EH (cell line): ENCODE measurements around the gene SPC24.
A peak's percentile ranks its signal among the peaks of the same experiment; 100 is the strongest.
"Not testable (repeated sequence)": the region's sequence is repeated elsewhere in the genome, so short reads cannot be mapped to it uniquely, and the experiment has no call there.

Experiments used
- DNase-seq: peaks from one replicate; pipeline ENCODE4 v3.0.0-alpha.2; 2015; ENCODE audit warnings: low read depth

SPC24 gene

DNA sequence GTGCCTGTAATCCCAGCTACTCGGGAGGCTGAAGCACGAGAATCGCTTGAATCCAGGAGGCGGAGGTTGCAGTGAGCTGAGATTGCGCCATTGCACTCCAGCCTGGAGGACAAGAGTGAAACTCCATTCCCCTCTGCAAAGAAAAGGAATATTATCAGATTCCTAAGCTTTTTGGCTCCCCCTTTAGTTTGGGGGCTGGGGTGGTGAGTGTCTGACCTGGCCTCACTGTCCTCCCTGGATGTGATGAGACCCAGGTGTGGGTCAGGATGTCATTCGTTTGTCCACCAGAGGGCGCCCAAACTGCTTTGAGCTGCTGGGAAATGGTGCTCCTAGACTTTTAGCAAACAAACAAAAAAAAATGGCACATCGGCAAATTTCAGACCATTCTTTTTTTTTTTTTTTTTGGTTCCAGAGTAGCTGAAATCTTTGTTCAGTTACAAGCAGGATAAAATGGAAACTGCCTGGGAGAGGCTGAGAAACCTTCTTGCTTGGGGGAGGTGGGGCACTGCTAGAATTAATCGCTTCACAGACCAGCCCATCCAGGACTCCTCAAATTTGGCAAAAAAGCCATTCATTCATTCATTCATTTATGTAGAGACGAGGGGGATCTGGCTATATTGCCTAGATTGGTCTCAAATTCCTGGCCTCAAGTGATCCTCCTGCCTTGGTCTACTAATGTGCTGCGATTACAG lies 29.4 kb downstream of the SPC24 start:
- DNase-seq, result peak; percentile 76

DNA sequence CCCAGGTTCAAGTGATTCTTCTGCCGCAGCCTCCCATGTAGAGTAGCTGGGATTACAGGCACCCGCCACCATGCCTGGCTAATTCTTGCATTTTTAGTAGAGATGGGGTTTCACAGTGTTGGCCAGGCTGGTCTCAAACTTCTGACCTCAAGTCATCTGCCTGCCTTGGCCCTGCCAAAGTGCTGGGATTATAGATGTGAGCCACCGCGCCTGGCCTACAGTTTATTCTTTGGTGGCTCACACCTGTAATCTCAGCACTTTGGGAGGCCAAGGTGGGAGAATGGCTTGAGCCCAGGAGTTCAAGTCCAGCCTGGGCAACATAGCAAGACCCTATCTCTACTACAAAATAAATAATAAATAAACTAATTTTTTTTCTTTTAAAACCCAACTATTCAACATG lies 31.4 kb downstream of the SPC24 start:
- DNase-seq, result not testable (repeated sequence)

DNA sequence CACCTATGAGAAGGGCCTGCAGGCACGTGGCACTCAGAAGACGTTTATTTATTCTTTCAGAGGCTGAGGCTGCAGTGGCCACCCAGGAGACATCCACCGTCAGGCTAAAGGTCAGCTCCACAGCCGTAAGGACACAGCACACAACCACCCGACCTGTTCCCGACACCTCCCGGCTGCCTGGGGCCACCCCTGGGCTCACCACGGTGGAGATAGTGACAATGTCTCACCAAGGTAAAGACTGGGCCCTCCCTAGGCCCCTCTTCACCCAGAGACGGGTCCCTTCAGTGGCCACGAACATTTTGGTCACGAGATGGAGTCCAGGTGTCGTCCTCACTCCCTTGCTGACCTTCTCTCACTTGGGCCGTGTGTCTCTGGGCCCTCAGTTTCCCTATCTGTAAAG lies 32.5 kb downstream of the SPC24 start:
- DNase-seq, result no peak

DNA sequence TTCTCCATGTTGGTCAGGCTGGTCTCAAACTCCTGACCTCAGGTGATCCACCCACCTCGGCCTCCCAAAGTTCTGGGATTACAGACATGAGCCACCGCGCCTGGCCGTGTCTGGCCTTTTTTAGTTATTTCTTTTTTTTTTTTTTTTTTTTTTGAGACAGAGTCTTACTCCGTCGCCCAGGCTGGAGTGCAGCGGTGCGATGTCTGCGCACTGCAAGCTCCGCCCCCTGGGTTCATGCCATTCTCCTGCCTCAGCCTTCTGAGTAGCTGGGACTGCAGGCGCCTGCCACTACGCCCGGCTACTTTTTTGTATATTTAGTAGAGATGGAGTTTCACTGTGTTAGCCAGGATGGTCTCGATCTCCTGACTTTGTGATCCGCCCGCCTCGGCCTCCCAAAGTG lies 33.6 kb downstream of the SPC24 start:
- not testable (repeated sequence) for DNase-seq

DNA sequence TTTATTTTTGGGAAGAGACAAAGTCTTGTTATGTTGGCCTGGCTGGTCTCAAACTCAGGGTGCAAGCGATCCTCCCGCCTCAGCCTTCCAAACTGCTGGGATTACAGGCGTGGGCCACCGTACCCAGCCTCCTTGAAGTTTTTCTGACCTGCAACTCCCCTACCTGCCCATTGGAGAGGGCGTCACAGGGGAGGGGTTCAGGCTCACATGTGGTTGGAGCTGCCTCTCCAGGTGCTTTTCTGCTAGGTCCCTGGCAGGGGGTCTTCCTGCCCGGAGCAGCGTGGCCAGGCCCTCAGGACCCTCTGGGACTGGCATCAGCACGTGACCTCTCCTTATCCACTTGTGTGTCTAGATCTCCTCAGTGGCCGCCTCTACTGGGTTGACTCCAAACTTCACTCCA lies 39.1 kb downstream of the SPC24 start:
- DNase-seq, result no peak

DNA sequence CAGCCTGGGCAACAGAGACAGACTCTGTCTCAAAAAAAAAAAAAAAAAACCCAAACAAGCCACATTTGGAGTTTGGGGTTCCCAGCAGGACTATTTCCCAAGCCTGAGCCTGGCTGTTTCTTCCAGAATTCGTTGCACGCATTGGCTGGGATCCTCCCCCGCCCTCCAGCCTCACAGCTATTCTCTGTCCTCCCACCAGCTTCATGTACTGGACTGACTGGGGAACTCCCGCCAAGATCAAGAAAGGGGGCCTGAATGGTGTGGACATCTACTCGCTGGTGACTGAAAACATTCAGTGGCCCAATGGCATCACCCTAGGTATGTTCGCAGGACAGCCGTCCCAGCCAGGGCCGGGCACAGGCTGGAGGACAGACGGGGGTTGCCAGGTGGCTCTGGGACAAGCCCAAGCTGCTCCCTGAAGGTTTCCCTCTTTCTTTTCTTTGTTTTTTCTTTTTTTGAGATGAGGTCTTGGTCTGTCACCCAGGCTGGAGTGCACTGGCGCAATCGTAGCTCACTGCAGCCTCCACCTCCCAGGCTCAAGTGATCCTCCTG lies 39.6 kb downstream of the SPC24 start:
- no peak for DNase-seq

DNA sequence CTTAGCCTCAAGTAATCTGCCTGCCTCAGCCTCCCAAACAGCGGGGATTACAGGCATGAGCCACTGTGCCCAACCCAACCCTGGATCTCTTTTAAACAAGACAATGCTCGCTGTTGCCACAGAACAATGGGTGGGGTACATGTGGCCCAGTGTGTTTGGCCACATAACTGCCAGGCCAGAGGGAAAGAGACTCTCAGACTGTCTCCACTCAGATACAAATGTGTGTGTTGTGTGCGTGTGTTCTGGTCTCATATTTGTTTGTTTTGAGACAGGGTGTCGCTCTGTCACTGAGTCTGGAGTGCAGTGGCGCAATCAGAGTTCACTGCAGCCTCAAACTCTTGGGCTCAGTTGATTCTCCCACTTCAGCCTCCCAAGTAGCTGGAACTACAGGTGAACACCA lies 40.5 kb downstream of the SPC24 start:
- no peak for DNase-seq

DNA sequence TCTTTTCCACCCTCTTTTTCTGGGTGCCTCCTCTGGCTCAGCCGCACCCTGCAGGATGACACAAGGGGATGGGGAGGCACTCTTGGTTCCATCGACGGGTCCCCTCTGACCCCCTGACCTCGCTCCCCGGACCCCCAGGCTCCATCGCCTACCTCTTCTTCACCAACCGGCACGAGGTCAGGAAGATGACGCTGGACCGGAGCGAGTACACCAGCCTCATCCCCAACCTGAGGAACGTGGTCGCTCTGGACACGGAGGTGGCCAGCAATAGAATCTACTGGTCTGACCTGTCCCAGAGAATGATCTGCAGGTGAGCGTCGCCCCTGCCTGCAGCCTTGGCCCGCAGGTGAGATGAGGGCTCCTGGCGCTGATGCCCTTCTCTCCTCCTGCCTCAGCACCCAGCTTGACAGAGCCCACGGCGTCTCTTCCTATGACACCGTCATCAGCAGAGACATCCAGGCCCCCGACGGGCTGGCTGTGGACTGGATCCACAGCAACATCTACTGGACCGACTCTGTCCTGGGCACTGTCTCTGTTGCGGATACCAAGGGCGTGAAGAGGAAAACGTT lies 42.4 kb downstream of the SPC24 start:
- no peak for DNase-seq

DNA sequence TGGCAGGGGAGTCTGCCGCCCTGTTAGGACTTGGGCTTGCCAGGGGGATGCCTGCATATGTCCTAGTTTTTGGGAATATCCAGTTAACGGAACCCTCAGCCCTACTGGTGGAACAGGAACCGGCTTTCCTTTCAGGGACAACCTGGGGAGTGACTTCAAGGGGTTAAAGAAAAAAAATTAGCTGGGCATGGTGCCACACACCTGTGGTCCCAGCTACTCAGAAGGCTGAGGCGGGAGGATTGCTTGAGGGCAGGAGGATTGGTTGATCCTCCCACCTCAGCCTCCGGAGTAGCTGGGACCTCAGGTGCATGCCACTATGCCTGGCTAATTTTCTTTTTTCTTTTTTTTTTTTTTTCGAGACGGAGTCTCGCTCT lies 43.8 kb downstream of the SPC24 start:
- no peak for DNase-seq

DNA sequence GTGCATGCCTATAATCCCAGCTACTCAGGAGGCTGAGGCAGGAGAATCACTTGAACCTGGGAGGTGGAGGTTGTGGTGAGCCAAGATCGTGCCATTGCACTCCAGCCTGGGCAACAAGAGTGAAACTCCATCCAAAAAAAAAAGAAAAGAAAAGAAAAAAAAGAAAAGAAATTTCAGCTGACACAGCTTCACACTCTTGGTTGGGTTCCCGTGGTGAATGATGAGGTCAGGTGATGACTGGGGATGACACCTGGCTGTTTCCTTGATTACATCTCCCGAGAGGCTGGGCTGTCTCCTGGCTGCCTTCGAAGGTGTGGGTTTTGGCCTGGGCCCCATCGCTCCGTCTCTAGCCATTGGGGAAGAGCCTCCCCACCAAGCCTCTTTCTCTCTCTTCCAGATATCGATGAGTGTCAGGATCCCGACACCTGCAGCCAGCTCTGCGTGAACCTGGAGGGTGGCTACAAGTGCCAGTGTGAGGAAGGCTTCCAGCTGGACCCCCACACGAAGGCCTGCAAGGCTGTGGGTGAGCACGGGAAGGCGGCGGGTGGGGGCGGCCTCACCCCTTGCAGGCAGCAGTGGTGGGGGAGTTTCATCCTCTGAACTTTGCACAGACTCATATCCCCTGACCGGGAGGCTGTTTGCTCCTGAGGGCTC lies 44.3 kb downstream of the SPC24 start:
- DNase-seq, result no peak

DNA sequence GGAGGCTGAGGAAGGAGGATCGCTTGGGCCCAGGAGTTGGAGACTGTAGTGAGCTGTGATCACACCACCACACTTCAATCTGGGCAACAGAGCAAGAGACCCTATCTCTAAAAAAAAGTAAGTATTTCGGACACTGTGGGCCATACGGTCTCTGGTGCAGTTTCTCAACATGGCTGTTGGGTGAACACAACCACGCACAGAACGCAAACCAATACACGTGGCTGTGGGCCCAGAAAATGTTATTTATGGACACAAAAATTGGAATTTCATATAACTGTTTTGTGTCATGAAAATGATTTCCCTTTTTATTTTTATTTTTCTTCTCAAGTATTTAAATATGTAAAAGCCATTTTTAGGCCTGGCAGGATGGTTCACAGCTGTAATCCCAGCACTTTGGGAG lies 46.8 kb downstream of the SPC24 start:
- no peak for DNase-seq

DNA sequence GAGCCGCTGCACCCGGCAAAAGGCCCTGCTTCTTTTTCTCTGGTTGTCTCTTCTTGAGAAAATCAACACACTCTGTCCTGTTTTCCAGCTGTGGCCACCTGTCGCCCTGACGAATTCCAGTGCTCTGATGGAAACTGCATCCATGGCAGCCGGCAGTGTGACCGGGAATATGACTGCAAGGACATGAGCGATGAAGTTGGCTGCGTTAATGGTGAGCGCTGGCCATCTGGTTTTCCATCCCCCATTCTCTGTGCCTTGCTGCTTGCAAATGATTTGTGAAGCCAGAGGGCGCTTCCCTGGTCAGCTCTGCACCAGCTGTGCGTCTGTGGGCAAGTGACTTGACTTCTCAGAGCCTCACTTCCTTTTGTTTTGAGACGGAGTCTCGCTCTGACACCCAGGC lies 49.1 kb downstream of the SPC24 start:
- DNase-seq, result no peak

DNA sequence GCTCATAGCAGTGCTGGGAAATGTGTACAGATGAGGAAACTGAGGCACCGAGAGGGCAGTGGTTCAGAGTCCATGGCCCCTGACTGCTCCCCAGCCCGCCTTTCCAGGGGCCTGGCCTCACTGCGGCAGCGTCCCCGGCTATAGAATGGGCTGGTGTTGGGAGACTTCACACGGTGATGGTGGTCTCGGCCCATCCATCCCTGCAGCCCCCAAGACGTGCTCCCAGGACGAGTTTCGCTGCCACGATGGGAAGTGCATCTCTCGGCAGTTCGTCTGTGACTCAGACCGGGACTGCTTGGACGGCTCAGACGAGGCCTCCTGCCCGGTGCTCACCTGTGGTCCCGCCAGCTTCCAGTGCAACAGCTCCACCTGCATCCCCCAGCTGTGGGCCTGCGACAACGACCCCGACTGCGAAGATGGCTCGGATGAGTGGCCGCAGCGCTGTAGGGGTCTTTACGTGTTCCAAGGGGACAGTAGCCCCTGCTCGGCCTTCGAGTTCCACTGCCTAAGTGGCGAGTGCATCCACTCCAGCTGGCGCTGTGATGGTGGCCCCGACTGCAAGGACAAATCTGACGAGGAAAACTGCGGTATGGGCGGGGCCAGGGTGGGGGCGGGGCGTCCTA lies 50.5 kb downstream of the SPC24 start:
- no peak for DNase-seq

DNA sequence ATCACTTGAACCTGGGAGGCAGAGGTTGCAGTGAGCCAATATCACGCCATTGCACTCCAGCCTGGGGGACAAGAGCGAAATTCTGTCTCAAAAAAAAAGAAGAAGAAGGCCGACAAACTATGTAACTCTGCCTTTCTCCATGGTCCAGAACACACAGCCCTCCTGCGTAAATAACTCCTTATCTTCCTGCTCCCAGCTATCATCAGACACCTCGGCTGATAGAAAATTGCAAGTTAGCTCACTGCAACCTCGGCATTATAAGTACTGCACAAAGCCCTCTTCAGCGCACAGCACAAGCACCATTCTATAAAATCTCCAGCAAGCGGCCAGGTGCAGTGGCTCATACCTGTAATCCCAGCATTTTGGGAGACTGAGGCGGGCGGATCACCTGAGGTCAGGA lies 51.9 kb downstream of the SPC24 start:
- not testable (repeated sequence) for DNase-seq

DNA sequence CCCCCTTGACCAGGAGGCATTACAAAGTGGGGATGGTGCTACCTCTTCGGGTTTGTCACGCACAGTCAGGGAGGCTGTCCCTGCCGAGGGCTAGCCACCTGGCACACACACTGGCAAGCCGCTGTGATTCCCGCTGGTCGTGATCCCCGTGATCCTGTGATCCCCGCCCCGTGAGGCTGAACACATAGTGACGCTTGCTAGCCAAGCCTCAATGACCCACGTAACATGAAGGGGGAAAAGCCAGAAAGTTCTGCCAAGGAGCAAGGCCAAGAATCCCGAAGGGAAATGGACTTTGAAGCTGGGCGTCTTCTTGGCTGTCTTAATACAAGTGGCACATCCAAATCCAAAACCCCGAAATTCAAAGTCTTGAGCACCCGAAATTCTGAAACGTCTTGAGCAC lies 52.6 kb downstream of the SPC24 start:
- DNase-seq, result no peak

DNA sequence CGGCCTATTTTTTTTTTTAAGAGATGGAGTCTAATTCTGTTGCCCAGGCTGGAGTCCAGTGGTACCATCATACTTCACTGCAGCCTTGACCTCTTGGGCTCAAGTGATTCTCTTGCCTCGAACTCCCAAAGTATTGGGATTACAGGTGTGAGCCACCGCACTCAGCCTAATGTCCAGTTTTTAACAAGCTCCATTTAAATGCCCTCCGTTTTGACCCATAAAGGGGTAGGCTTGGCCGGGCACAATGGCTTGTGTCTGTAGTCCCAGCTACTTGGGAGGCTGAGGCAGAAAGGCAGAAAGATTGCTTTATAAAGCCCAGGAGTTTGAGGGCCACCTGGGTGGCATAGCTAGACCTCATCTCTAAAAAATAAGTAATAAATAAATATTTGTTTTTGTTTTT lies 54.5 kb downstream of the SPC24 start:
- DNase-seq, result no peak

DNA sequence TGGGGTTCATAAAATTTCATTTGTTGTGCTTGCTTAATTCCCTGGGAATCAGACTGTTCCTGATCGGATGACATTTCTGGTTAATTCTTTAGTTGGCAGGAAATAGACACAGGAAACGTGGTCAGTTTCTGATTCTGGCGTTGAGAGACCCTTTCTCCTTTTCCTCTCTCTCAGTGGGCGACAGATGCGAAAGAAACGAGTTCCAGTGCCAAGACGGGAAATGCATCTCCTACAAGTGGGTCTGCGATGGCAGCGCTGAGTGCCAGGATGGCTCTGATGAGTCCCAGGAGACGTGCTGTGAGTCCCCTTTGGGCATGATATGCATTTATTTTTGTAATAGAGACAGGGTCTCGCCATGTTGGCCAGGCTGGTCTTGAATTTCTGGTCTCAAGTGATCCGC lies 55.5 kb downstream of the SPC24 start:
- DNase-seq, result no peak

DNA sequence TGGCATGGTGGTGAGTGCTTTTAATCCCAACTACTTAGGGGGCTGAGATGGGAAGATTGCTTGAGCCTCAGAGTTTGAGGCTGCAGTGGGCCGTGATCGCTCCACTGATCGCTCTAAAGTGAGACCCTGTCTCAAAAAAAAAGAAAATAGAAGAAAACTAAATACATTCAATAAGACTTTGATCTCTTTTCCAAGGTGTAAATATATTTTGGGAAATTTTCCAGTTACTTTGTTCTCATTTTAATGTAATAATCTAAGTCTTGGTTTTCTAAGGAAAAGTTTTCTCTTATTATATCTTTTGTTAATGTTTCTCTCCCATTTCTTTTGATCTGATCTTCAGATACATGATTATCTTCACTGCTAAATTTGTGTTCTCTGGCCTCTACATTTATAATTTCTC lies 56.7 kb downstream of the SPC24 start:
- no peak for DNase-seq

DNA sequence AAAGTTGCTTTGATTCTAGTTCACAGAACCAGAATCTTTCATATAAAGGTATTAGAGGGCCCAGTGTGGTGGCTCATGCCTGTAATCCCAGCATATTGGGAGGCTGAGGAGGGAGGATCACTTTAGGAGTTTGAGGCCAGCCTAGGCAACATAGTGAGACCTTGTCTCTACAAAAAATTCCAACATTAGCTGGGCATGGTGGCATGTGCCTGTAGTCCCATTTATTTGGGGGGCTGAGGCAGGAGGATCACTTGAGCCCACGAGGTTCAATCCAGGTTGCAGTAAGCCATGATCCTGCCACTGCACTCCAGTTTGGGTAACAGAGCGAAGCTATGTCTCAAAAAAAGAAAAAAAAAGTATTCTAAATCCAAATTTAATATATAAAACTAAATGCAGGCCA lies 57.3 kb downstream of the SPC24 start:
- no peak for DNase-seq

DNA sequence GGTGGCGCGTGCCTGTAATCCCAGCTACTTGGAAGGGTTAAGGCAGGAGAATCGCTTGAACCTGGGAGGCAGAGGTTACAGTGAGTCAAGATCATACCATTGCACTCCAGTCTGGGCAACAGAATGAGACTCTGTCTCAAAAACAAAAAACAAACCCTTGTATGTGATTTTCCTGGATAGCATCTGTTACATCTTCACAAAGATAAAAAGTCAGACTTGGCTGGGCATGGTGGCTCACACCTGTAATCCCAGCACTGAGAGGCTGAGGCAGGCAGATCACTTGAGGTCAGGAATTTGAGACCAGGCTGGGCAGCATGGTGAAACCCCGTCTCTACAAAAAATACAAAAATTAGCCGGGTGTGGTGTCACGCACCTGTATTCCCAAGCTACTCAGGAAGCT lies 58.2 kb downstream of the SPC24 start:
- not testable (repeated sequence) for DNase-seq

DNA sequence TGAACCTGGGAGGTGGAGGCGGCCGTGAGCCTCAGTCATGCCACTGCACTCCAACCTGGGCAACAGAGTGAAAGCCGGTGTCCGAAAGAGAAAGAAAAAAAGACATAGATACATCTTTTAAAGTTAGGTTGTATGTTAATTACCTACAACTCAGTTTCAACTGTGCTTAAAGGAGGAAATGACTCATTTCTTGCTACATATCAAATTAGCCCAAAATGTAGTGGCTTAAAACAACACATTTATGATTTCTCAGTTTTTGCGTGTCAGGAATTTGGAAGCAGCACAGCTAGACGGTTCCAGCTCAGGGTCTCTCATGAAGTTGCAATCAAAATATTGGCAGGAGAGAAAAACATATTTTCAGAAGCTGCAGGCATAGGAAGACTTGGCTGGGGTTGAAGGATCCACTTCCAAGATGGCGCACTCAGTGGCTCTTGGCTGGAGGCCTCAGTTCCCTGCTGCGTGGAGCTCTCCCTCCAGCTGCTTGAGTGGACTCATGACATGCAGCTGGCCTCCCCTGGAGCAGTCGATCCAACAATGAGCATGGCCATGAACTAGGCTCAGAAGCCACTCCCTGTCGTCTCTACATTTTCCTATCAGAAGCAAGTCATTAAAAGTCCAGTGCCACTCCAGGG lies 59.3 kb downstream of the SPC24 start:
- DNase-seq, result peak; percentile 75
